Tibial nerve (tissue), 4 donors: Measurements from ENCODE around the gene PTPRD. TPM values are rescaled to one million over a fixed set of nuclear protein-coding genes. Genes with fewer than 3 reads are reported as not detected.

Experiments used
- DNase-seq, 2 donors: peaks; one replicate each; pipeline ENCODE4 v3.0.0-alpha.2; 2019; ENCODE audit warnings: low spot score in 2 of 2
- H3K27ac ChIP-seq, 4 donors: fragments of 200-600 bp; sonication (generic) in 3 of 4; one replicate each; pipeline ENCODE4 v1.5.1; 2017 to 2019; ENCODE audit warnings: mild to moderate bottlenecking in 1 of 4
- H3K27me3 ChIP-seq, 2 donors: fragments of 200-600 bp; sonication (generic) in 1 of 2; one replicate each; pipeline versions ENCODE4 v1.5.1 to v1.6.0; 2017 to 2019
- H3K36me3 ChIP-seq, 3 donors: fragments of 200-600 bp; sonication (generic); one replicate each; pipeline ENCODE4 v1.5.1; 2018 to 2019
- H3K4me1 ChIP-seq, 4 donors: fragments of 200-600 bp; sonication (generic) in 3 of 4; one replicate each; pipeline ENCODE4 v1.5.1; 2017 to 2019
- H3K4me3 ChIP-seq, 4 donors: fragments of 200-600 bp; sonication (generic) in 3 of 4; one replicate each; pipeline ENCODE4 v1.5.1; 2017 to 2019; ENCODE audit warnings: mild to moderate bottlenecking in 1 of 4, moderate library complexity in 1 of 4
- H3K9me3 ChIP-seq, 4 donors: fragments of 200-600 bp; sonication (generic) in 3 of 4; one replicate each; pipeline ENCODE4 v1.5.1; 2017 to 2019
- CTCF ChIP-seq, 5 experiments: fragments of 200-600 bp in 3 of 5; fragments of 450-650 bp in 2 of 5; sonication (generic) in 3 of 5; IDR thresholded peaks; one replicate each; pipeline ENCODE4 v1.5.1; 2016 to 2019; ENCODE audit warnings: antibody characterized with exemption in 5 of 5, mild to moderate bottlenecking in 3 of 5, moderate library complexity in 2 of 5
- EP300 ChIP-seq, 2 donors: sonication (generic); formaldehyde crosslinking; IDR thresholded peaks; one replicate each; pipeline ENCODE4 v1.6.1; 2017; ENCODE audit warnings: antibody characterized with exemption in 2 of 2, mild to moderate bottlenecking in 1 of 2
- POLR2A ChIP-seq, 2 donors: fragments of 450-650 bp; IDR thresholded peaks; one replicate each; pipeline ENCODE4 v1.6.1; 2017; ENCODE audit warnings: antibody characterized with exemption in 2 of 2, mild to moderate bottlenecking in 2 of 2, moderate library complexity in 2 of 2
- whole genome bisulfite sequencing, 2 donors: methylation state at CpG; one replicate each; pipeline ENCODE4 v1.1.5; 2018; 5-methylcytosine and 5-hydroxymethylcytosine counted together
- total RNA-seq, 4 donors: library from RNA; depleted of rRNA; stranded (reverse); fragments of >200 nt; gene quantifications; one replicate each; pipeline ENCODE4 v1.1.0, GENCODE V29; 2016

PTPRD gene
- total RNA-seq, 4 donors from 2014 or later = 1.7 to 13.2 (median 5.1) TPM

DNA sequence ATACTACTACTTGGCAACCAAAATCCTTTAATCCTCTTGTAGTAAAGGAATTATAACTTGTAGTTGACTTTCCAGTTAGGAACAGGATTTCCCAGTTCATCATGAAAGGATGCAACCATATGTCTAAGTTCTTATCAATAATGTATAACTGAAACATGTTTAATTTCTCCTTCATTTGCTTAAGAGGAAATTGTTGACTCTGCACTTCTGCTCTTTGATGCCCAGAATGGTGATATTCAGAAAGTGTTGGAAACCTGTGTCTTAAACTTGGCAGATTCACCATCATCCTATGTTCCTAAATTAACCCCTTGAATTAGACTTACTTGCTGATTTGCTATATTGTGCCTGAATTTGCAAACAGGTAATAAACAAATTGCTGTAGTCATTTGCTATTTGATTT is 201.5 kb downstream of the PTPRD start:
- Histone ChIP-seq H3K4me1 (no peaks in the 10 kb centered on the region), H3K27me3 (no peaks in the 10 kb centered on the region), H3K27ac (no peak overlapping the region), H3K9me3 (no peaks in the 10 kb centered on the region), H3K36me3 (no peaks in the 10 kb centered on the region), H3K4me3 (no peak overlapping the region)
- DNase-seq = no peak
- no peak for TF ChIP-seq CTCF (IDR thresholded peaks at IDR 0.05)
- no peak for TF ChIP-seq EP300 (IDR thresholded peaks at IDR 0.05)
- no peak for TF ChIP-seq POLR2A (IDR thresholded peaks at IDR 0.05)

GRCh38 chr9:10403283-10403682 is 209.5 kb downstream of the PTPRD start:
- TF ChIP-seq CTCF (IDR thresholded peaks at IDR 0.05) (no peak), POLR2A (IDR thresholded peaks at IDR 0.05) (no peak), EP300 (IDR thresholded peaks at IDR 0.05) (no peak)
- Histone ChIP-seq H3K36me3 (no peaks in the 10 kb centered on the region), H3K9me3 (no peaks in the 10 kb centered on the region), H3K4me3 (no peak overlapping the region), H3K27ac (no peak overlapping the region), H3K27me3 (no peaks in the 10 kb centered on the region), H3K4me1 (no peaks in the 10 kb centered on the region)
- DNase-seq = no peak
- 94 to 95% methylated on average over 1 of the region's 1 CpG for WGBS, 2 donors

DNA sequence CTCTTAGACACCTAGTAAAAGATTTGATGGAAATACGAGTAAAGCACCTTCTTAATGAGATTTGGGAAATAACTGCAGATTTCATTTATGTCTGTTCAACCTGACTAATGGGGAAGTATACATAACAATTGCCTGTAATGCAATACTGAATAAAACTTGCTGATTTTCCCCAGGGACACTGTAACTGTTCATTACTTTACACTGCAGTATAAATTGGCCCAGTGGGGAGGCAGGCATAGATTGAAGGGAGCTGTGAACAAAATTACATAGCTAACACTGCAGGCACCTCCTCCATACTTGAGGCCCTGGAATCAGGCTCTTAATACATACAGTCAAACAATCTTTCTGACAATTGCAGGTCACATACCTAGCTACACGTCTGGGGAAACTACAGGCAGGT is 216.2 kb downstream of the PTPRD start:
- no peak for DNase-seq
- 55 to 63% methylated on average over 2 of the region's 2 CpGs for WGBS, 2 donors
- no peak overlapping the region for H3K27ac ChIP-seq
- H3K4me1 ChIP-seq = no peaks in the 10 kb centered on the region
- no peak for TF ChIP-seq POLR2A (IDR thresholded peaks at IDR 0.05)
- TF ChIP-seq EP300 (IDR thresholded peaks at IDR 0.05) = no peak
- TF ChIP-seq CTCF (IDR thresholded peaks at IDR 0.05) = no peak
- H3K9me3 ChIP-seq = no peaks in the 10 kb centered on the region
- H3K4me3 ChIP-seq = no peak overlapping the region
- no peaks in the 10 kb centered on the region for H3K36me3 ChIP-seq
- H3K27me3 ChIP-seq = no peaks in the 10 kb centered on the region

- H3K27ac ChIP-seq = no peak overlapping the region
- H3K4me3 ChIP-seq = no peak overlapping the region
- H3K9me3 ChIP-seq = no peaks in the 10 kb centered on the region
- H3K4me1 ChIP-seq = no peaks in the 10 kb centered on the region
- DNase-seq = no peak
- H3K27me3 ChIP-seq = no peaks in the 10 kb centered on the region
- WGBS, 2 donors = 78 to 91% methylated on average over 1 of the region's 1 CpG
- TF ChIP-seq EP300 (IDR thresholded peaks at IDR 0.05) = no peak
- no peak for TF ChIP-seq POLR2A (IDR thresholded peaks at IDR 0.05)
- no peak for TF ChIP-seq CTCF (IDR thresholded peaks at IDR 0.05)
- H3K36me3 ChIP-seq = no peaks in the 10 kb centered on the region
These were observed 225.5 kb downstream of the PTPRD start for GRCh38 chr9:10387282-10387681.

- no peak overlapping the region for H3K4me3 ChIP-seq
- TF ChIP-seq CTCF (IDR thresholded peaks at IDR 0.05) = no peak
- no peak for TF ChIP-seq EP300 (IDR thresholded peaks at IDR 0.05)
- TF ChIP-seq POLR2A (IDR thresholded peaks at IDR 0.05) = no peak
These were observed 241.0 kb downstream of the PTPRD start for GRCh38 chr9:10371824-10372223.

More at GRCh38 chr9:10371824-10372223, 241.0 kb downstream of the PTPRD start:
- Histone ChIP-seq H3K27me3 (no peaks in the 10 kb centered on the region), H3K36me3 (no peaks in the 10 kb centered on the region), H3K9me3 (no peaks in the 10 kb centered on the region), H3K27ac (no peak overlapping the region), H3K4me1 (no peaks in the 10 kb centered on the region)
- no peak for DNase-seq
